GM18526 (cell line): Measurements from ENCODE around the gene AQP6.

Experiments used
- POLR2A ChIP-seq: IDR thresholded peaks from 3 replicates; pipeline ENCODE4 v1.6.1; 2011; ENCODE audit not compliant: insufficient read length; ENCODE audit errors: extremely low read depth

The AQP6 gene

DNA sequence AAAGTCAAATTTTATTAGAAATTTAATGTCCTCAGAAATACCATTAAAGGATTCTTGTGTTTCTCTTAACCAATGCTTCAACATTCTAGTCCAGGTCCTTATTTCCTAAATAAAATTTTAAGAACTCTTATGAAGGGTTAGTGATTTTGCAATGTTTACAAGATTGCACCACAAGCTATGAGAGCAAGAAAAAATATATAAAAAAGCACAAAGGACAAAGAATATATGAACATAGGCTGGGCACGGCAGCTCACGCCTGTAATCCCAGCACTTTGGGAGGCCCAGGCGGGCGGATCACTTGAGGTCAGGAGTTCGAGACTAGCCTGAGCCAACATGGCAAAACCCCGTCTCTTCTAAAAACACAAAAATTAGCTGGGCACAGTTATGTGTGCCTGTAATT, 44.9 kb downstream of the AQP6 start:
- no peak for TF ChIP-seq POLR2A

DNA sequence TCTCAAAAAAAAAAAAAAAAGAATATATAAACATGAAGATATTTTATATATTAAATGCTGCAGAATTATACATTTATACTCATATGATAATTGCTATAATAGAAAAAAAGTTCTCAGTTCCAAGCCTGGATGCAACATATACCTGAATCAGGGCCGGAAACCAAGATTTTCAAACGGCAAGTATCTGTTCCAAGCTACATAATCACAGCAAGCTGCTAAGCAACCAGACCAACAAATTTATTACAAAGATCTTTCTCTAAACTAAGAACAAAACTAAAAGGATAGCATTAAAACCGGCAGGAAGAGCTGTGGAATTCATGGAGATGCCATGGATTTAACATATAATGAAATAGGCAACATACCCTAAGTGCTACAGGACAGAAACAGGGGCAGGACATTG, 45.4 kb downstream of the AQP6 start:
- no peak for TF ChIP-seq POLR2A

- TF ChIP-seq POLR2A, result no peak
Measured at GRCh38 chr12:50018968-50019367, 46.2 kb downstream of the AQP6 start.

- TF ChIP-seq POLR2A, result no peak
Measured at GRCh38 chr12:50019524-50019923, 46.8 kb downstream of the AQP6 start.

- TF ChIP-seq POLR2A, result no peak
Measured at GRCh38 chr12:50021031-50021430, 48.3 kb downstream of the AQP6 start.

DNA sequence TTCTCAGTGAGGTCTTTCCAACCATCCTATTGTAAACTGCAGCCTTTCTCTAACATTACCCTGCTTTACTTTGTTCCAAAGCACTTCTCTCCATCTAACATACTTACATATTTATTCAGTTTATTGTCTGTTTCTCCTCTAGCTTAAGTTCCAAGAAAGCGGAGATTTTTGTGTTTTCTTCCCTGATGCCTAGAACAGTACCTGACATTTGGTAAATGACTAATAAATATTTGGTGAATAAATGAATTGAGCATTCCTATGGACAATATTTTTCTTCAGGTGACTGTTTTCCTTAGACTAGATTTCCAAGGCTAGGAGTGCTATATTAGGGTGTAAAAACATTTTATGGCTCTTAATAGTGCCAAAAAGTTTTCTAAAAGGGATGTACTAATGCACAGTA, 50.2 kb downstream of the AQP6 start:
- no peak for TF ChIP-seq POLR2A

- TF ChIP-seq POLR2A, result no peak
Measured at GRCh38 chr12:50024227-50024626, 51.5 kb downstream of the AQP6 start.

GRCh38 chr12:50024805-50025186, 52.0 kb downstream of the AQP6 start:
- TF ChIP-seq POLR2A, result no peak

DNA sequence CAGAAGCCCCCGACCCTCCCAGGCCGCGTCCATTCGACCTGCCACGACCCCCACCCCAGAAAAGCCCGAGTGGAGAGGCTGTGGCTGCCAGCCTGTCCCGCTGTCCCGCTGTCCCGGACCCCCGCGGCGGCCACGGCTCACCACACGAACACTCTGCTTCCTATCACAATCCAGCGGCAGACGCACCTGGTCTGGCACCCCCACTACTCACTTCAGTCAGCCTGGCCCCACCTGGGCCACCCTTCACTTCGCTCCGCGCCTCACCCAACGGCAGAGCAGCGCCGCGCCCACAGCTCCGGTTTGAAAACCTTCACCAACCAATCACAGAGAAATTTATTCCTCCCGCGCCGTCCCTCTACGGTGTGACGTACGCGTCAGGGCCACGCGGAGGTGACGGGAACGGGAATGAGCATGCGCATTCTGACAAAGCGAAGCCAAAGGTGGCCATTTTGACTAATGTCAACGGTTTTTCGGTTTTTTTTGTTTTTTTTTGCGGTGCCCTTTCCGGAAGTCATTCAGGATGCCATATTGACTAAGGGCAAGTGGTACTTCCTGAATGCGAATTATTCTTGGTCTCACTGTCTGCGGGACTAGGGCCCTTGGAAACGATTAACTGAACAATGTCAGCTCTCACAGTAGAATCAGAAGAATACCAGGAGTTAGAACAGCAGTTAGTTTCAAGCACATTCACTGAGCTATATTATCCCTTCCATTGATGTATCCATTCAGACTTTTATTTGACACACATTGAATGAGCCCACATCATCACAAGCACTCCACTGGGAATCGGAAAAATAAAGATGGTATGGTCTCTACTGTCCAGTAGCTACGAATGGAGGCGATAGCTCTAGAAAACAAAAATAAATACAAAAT, 52.7 kb downstream of the AQP6 start, which contains the start of gene RACGAP1:
Gene RACGAP1, minus strand, starts transcription at position 308 of the 873 bp plus-strand sequence. CDS start 8,779 bp downstream, outside the sequence.
- peak; percentile 73 for TF ChIP-seq POLR2A

- no peak for TF ChIP-seq POLR2A
Measured at GRCh38 chr12:50026691-50027090, 53.9 kb downstream of the AQP6 start.
